Skeletal muscle tissue (tissue), 4 donors: Measurements from ENCODE around the gene CDK6. TPM values are rescaled to one million over a fixed set of nuclear protein-coding genes. Genes with fewer than 3 reads are reported as not detected.

Experiments used
- H3K27ac ChIP-seq: one replicate; pipeline ENCODE4 v1.7.0; 2013; ENCODE audit warnings: mild to moderate bottlenecking, low read depth, low read length, inconsistent platforms
- H3K27me3 ChIP-seq, 3 donors: one replicate each; pipeline ENCODE4 v1.7.0; 2013; ENCODE audit warnings: low read length in 3 of 3; ENCODE audit not compliant: control insufficient read depth in 3 of 3, insufficient read depth in 3 of 3
- H3K36me3 ChIP-seq, 3 donors: one replicate each; pipeline ENCODE4 v1.7.0; 2013; ENCODE audit warnings: low read length in 3 of 3; ENCODE audit not compliant: control insufficient read depth in 3 of 3, insufficient read depth in 3 of 3
- H3K4me1 ChIP-seq, 3 donors: one replicate each; pipeline ENCODE4 v1.7.0; 2013; ENCODE audit warnings: low read length in 3 of 3, mild to moderate bottlenecking in 3 of 3; ENCODE audit not compliant: control insufficient read depth in 3 of 3, insufficient read depth in 3 of 3
- H3K4me3 ChIP-seq, 3 donors: one replicate each; pipeline ENCODE4 v1.7.0; 2013; ENCODE audit warnings: low read length in 3 of 3
- H3K9ac ChIP-seq, 3 donors: one replicate each; pipeline ENCODE4 v1.7.0; 2013; ENCODE audit warnings: low read length in 3 of 3, mild to moderate bottlenecking in 3 of 3, moderate library complexity in 2 of 3, low read depth in 1 of 3
- H3K9me3 ChIP-seq, 3 donors: one replicate each; pipeline ENCODE4 v1.7.0; 2013; ENCODE audit warnings: low read length in 3 of 3; ENCODE audit not compliant: control insufficient read depth in 3 of 3
- total RNA-seq: library from RNA; depleted of rRNA; stranded (reverse); fragments of >200 nt; gene quantifications from one replicate; pipeline ENCODE4 v1.2.3, GENCODE V29; 2014
- donor health status: Osteomylitis.

CDK6 gene
- total RNA-seq, 1 donor from 2014 or later = 72.5 TPM

DNA sequence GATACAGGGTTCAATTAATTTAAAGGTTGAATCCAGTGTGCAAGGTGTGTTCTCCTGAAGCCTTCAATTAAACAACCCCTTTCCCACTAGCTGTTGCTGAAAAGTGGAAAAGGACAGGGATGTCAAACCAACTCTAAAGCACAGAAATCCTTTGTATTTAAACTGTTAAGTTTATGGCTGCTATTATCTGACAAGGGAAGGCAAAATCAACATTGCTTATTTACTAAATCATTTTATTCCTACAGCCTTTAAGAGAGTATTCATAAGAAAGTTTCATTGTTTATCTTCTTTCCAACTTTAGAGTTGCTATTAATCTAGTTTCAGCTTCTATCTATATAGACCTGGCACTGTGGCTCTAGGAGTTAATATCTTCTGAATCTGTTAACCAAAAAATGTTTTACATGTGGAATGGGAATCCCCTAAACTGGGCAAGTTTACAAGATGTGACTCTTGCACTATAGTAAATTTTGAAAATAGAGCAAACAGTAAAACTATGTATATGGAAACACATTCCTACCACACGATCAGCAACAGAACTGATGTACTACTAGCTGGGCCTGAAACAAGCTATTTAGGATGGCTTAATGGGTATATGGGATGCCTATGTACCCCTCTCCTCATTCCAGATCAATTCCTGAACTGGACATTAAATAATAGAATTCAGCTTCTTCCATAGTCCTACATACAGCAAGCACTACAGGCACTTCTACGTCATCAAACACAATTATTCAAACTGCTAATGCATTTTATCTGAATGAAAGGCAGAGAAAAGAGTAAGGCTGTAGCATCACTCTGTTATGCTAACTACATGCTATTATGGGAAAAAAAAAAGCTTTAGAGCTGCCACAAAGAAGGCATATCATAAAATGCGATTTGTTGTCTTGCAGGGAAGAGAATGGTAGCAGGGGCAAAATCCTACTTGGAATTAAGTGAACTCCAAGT lies 52.8 kb downstream of the CDK6 start:
- Histone ChIP-seq H3K27me3 (no peaks in the 10 kb centered on the region), H3K9me3 (no peaks in the 10 kb centered on the region), H3K4me3 (no peak overlapping the region), H3K4me1 (peaks cover 3 to 8% (median 3%) of the 10 kb centered on the region in 3 donors), H3K9ac (no peak overlapping the region), H3K36me3 (no peaks in the 10 kb centered on the region), H3K27ac (no peak overlapping the region)

DNA sequence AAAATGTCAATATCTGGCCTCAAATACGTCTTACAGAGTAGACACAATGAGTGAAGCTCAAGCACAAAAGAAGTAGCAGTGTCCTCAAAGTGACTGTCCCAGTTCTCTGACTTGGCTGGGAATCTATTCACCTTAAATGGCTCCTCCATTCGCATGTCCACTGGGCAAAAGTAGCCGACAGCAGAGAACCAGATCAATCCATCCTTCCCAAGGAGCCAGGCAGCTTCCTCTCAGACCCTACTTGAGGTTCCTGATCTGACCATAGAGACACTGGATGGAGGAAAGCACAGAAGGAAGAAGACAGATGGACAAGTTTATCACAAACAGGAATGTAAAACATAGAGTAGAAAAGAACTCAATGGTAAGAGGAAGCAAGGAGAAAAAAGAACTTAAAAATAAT lies 53.5 kb downstream of the CDK6 start:
- H3K4me3 ChIP-seq = no peak overlapping the region
- no peaks in the 10 kb centered on the region for H3K27me3 ChIP-seq
- no peak overlapping the region for H3K27ac ChIP-seq
- H3K4me1 ChIP-seq = peaks cover 3 to 8% (median 3%) of the 10 kb centered on the region in 3 donors
- no peaks in the 10 kb centered on the region for H3K36me3 ChIP-seq
- H3K9ac ChIP-seq = no peak overlapping the region
- no peaks in the 10 kb centered on the region for H3K9me3 ChIP-seq

DNA sequence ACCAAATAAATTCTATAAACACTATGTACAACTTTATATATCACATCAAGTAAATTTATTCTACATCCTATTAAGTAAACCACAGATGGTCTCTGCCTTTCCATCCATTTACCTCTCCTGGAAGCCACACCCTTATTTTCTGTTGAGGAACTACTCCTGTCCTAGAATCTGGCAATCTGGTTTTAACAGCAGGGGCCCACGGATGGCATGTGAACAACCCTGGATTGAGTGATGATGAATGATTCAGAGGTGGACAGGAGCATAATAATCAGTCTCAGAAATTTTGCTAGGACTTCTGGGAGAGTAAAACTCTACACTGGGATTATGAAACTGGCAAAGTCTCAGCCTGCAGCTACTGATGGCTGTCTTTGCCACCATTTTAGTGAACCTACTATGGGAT lies 54.1 kb downstream of the CDK6 start:
- Histone ChIP-seq H3K36me3 (no peaks in the 10 kb centered on the region), H3K27me3 (no peaks in the 10 kb centered on the region), H3K4me3 (no peak overlapping the region), H3K9me3 (no peaks in the 10 kb centered on the region), H3K4me1 (peaks cover 3 to 8% (median 3%) of the 10 kb centered on the region in 3 donors), H3K27ac (no peak overlapping the region), H3K9ac (no peak overlapping the region)

DNA sequence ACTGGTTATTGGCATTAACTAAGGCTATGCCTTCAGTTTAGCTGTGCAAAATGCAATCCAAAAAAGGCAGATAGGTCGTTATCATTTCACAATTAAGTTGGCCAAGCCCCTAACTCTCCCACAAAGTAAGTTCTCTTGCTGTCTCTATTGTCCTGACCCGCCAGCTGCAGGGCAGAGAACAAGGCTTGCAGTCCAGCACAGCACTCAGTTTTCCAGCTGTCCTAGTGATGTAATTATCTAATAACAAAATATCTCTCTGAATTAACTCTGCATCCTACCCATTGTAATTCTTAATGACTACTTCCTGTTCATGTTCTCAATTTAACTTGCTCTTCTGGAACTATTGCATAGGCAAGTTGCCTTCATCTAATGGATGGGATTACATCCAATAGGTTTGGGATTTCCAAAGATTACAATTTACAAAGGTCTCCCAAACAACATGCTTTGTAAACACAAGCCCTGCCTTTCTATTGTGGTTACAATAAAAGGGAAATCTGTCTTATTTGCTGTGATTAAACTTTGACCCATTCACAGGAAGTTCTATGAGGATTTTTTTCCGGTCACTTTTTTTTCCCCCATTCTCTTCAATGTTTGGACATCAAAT lies 55.2 kb downstream of the CDK6 start:
- H3K36me3 ChIP-seq = no peaks in the 10 kb centered on the region
- H3K27ac ChIP-seq = no peak overlapping the region
- H3K4me3 ChIP-seq = no peak overlapping the region
- H3K27me3 ChIP-seq = no peaks in the 10 kb centered on the region
- no peaks in the 10 kb centered on the region for H3K9me3 ChIP-seq
- H3K9ac ChIP-seq = no peak overlapping the region
- peaks cover 3 to 8% (median 3%) of the 10 kb centered on the region in 3 donors for H3K4me1 ChIP-seq

DNA sequence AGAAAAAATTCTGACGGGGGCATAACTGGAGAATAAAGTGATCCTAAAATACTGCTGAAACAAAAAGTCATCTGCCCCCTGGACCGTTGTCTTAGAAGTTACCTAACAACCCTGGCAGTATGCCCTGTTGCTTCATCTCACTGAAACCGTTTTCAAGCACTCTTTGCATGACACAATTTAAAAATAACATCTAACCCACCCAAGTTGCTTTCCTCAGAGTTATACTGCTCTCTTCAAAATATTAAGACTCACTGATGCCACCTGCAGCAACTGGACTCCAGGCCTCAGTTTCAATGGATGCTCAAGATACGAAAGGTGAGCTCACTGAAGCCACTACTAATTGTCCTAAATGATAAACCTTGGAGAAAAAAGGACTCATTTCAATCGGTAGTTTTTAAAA lies 57.4 kb downstream of the CDK6 start:
- Histone ChIP-seq H3K4me3 (no peak overlapping the region), H3K36me3 (no peaks in the 10 kb centered on the region), H3K9me3 (no peaks in the 10 kb centered on the region), H3K27ac (no peak overlapping the region), H3K9ac (no peak overlapping the region), H3K4me1 (peaks cover 3 to 8% (median 3%) of the 10 kb centered on the region in 3 donors), H3K27me3 (no peaks in the 10 kb centered on the region)

DNA sequence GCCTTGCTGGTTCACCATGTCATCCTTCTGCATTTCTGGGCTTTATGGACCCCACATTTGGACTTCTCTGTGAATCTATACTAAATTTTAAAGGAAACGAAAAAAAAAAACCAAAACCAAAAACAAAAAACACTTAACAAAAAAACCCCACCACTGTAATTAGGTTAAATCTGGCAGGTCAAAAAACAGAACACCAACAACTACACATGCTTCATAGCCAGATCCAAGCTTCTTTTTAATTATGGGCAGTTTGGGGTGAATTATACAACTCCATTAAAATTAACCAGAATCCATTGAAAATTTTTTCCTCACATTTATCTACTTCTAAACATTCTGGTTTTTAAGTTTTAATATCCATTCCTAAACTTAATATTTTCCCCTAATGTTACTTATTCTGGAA lies 58.4 kb downstream of the CDK6 start:
- H3K27me3 ChIP-seq = no peaks in the 10 kb centered on the region
- no peaks in the 10 kb centered on the region for H3K9me3 ChIP-seq
- H3K4me1 ChIP-seq = peaks cover 3 to 8% (median 3%) of the 10 kb centered on the region in 3 donors
- H3K4me3 ChIP-seq = no peak overlapping the region
- no peak overlapping the region for H3K9ac ChIP-seq
- no peak overlapping the region for H3K27ac ChIP-seq
- H3K36me3 ChIP-seq = no peaks in the 10 kb centered on the region

DNA sequence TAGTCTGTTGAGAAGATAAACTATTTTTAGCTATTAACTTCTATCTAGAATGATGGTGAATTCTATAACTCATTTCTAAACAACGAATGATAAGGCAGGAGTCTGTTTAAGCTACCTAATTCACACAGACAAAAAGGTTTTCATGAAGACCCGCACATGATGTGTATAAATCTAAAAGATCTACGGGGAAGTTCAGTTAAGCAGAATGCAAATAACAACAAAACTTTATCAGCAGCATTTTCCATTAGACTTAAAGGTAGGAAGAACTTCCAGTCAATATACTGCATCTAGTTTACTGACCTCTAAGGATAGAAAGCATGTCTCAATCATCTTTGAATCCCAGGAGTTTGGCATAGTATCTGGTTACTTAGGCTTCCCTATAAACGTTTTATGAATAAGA lies 62.6 kb downstream of the CDK6 start:
- H3K9me3 ChIP-seq = no peaks in the 10 kb centered on the region

DNA sequence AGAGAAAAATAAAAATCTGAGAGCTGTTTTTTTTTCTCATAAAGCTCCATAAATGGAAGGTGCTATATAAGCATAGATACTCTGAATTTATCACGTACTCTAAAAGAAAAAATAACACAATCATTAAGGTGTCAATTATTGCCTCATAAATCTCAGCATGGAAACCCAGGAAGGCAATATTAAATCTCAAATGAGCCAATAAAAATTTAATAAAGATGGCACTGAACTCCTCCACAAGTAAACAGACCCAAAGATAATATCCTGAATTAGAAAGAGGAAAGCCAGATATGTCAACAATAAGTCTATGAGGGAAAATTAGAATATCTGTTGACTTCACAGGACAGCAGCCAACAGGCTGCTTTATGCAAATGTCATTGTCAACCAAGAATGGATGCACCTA lies 66.5 kb downstream of the CDK6 start:
- Histone ChIP-seq H3K4me1 (no peaks in the 10 kb centered on the region), H3K27me3 (no peaks in the 10 kb centered on the region), H3K36me3 (no peaks in the 10 kb centered on the region), H3K4me3 (no peak overlapping the region), H3K27ac (no peak overlapping the region), H3K9ac (no peak overlapping the region), H3K9me3 (no peaks in the 10 kb centered on the region)

More for the DNA sequence above, 62.6 kb downstream of the CDK6 start:
- Histone ChIP-seq H3K27me3 (no peaks in the 10 kb centered on the region), H3K4me3 (no peak overlapping the region), H3K9ac (no peak overlapping the region), H3K36me3 (no peaks in the 10 kb centered on the region), H3K4me1 (no peaks in the 10 kb centered on the region), H3K27ac (no peak overlapping the region)

DNA sequence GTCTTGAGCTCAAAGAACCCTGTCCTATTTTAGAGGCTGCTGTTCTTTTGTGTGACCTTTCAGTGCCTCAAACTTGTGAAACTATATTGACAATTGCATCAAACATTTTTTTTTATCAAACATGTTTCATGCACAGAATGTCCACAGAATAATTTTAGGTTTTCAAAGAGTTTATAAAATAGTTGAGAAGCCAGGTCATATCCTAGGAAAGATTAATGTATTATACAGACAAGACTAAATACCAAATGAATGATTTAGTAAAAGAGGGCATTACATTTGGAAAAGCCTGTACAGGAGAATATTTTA lies 67.0 kb downstream of the CDK6 start:
- H3K9ac ChIP-seq = no peak overlapping the region
- no peak overlapping the region for H3K27ac ChIP-seq
- H3K4me1 ChIP-seq = no peaks in the 10 kb centered on the region
- H3K9me3 ChIP-seq = no peaks in the 10 kb centered on the region
- H3K36me3 ChIP-seq = no peaks in the 10 kb centered on the region
- no peak overlapping the region for H3K4me3 ChIP-seq
- H3K27me3 ChIP-seq = no peaks in the 10 kb centered on the region
